Esophagus muscularis mucosa (tissue), 3 donors: ENCODE results near the gene UGT3A1.

Experiments used
- EP300 ChIP-seq: sonication (generic); formaldehyde crosslinking; IDR thresholded peaks from one replicate; pipeline ENCODE4 v1.6.1; 2017; ENCODE audit warnings: antibody characterized with exemption
- POLR2A ChIP-seq: fragments of 450-650 bp; IDR thresholded peaks from one replicate; pipeline ENCODE4 v1.6.1; 2017; ENCODE audit warnings: antibody characterized with exemption, moderate library complexity, mild to moderate bottlenecking, low read depth
- POLR2AphosphoS5 ChIP-seq, 2 donors: sonication (generic); formaldehyde crosslinking; IDR thresholded peaks; one replicate each; pipeline ENCODE4 v1.6.1; 2017; ENCODE audit warnings: antibody characterized with exemption in 2 of 2

DNA sequence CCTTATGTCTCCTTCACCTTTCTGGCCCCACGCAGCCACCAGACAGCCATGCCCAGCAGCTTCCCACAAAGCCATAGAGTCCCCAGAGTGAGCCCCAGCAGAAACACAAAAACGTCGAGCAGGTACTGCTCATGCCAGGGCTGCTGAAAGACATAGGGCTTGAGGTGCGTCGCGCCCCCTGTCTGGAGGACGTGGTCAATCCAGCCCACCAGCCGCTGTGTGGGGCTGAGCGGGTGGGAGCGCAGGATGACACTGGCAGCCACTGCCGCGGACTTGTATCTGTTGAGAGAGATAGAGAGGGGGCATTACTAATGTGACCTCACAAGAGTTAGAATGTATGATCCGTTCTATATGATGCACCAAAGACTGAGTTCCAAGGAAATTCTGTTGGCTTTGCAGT lies 44.5 kb upstream of the UGT3A1 start:
- TF ChIP-seq POLR2A = no peak
- TF ChIP-seq POLR2AphosphoS5 (IDR thresholded peaks at IDR 0.05) = no peak
- no peak for TF ChIP-seq EP300
